ENCODE data around the gene WFS1.

WFS1 gene

DNA sequence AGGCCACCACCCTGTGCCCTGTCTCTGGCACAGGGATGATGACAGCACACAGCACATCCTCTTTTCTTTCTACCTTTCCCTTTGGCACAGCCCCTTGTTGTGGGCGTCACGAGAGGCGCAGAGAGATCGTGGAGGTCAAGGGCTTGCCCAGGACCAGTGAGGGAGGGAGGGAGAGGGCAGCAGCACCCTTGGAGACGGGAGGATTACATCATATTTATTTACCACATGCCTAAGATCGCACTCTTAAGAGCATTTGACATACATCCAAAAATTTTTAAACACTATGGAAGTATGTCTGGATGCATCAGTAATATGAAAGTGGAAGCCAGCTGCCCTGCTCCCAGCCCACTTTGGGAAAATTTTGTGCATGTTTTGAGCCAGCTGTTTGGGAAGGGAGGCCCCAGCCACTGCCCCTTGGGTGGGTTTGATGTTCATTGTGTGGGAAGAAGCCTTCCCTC lies 12.7 kb downstream of the WFS1 start:
- WGBS = no CpG with 5 or more reads among the region's 6 CpGs

DNA sequence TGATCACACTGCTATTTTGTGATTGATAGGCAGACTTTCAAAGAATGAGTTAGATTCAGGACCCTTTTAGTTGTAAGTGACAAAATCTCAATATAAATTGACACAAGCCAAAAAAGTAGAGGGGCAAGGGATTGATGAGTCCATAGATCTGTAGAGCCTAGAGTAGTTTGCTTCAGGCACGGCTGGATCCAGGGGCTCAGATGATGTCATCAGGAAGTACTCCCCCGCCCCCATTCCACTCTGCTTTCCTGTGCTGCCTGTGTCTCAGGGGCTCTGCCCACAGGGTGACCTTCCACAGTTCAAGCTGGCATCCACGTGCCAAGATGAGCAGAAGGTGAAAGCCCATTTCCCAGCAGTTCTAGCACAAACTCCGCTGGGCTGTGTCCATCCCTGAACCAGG lies 13.6 kb downstream of the WFS1 start:
- no peak overlapping the region for H2AFZ ChIP-seq (ENCODE audit: low read depth, low read length)
- no peak overlapping the region for H4K91ac ChIP-seq (ENCODE audit: low read length)
- no peak overlapping the region for H4K8ac ChIP-seq (ENCODE audit: low read length)
- no peak overlapping the region for H2BK120ac ChIP-seq (ENCODE audit: low read depth, low read length)
- WGBS = 93% methylated on average over 4 of the region's 4 CpGs
- H3K36me3 ChIP-seq (ENCODE audit: control insufficient read depth in 1 of 2, insufficient read depth in 2 of 2, low read depth in 1 of 2, low read length in 2 of 2) = peaks cover 34 to 90% of the 10 kb centered on the region in 2 experiments
- no peak overlapping the region for H2BK15ac ChIP-seq (ENCODE audit: low read depth, poor library complexity, severe bottlenecking)
- no peak for DNase-seq
- H2BK5ac ChIP-seq (ENCODE audit: low read depth, low read length, poor library complexity, severe bottlenecking) = no peak overlapping the region
- no peak overlapping the region for H3K4me2 ChIP-seq (ENCODE audit: low read length, poor library complexity, severe bottlenecking)
- no peak overlapping the region for H2AK5ac ChIP-seq (ENCODE audit: low read length, severe bottlenecking)
- no peaks in the 10 kb centered on the region for H3K9me3 ChIP-seq (ENCODE audit: control insufficient read depth, low read length)
- H3K9ac ChIP-seq (ENCODE audit: low read length) = no peak overlapping the region
- no peak overlapping the region for H3K23ac ChIP-seq (ENCODE audit: low read length in 2 of 2)
- no peak overlapping the region for H3K27ac ChIP-seq (ENCODE audit: low read length, poor library complexity, severe bottlenecking)
- H3K4ac ChIP-seq (ENCODE audit: low read depth in 1 of 2, low read length in 2 of 2) = no peak overlapping the region
- H3K27me3 ChIP-seq (ENCODE audit: control insufficient read depth in 1 of 2, insufficient read depth in 1 of 2, low read length in 2 of 2) = no peaks in the 10 kb centered on the region
- no peak overlapping the region for H3K4me3 ChIP-seq (ENCODE audit: insufficient read depth in 1 of 2, low read depth in 1 of 2, low read length in 2 of 2)
- no peak overlapping the region for H3K14ac ChIP-seq (ENCODE audit: low read length in 2 of 2)
- no peak overlapping the region for H3K18ac ChIP-seq (ENCODE audit: low read depth in 1 of 2, low read length in 2 of 2)
- no peak overlapping the region for H2BK12ac ChIP-seq (ENCODE audit: low read length in 2 of 2)
- peaks cover 68% of the 10 kb centered on the region for H3K79me1 ChIP-seq (replicated peaks; ENCODE audit: low read length, poor library complexity, severe bottlenecking)
- H3K4me1 ChIP-seq (ENCODE audit: control insufficient read depth, insufficient read depth, low read depth, low read length) = peaks cover 3% of the 10 kb centered on the region

More for the DNA sequence above, 12.7 kb downstream of the WFS1 start:
- Histone ChIP-seq H3K9ac (ENCODE audit: low read length) (no peak overlapping the region), H4K8ac (ENCODE audit: low read length) (no peak overlapping the region), H4K91ac (ENCODE audit: low read length) (no peak overlapping the region), H3K4me1 (ENCODE audit: control insufficient read depth, insufficient read depth, low read depth, low read length) (peaks cover 3% of the 10 kb centered on the region), H3K23ac (ENCODE audit: low read length in 2 of 2) (peak overlapping the region in 1 of 2 experiments; percentile 43), H3K36me3 (ENCODE audit: control insufficient read depth in 1 of 2, insufficient read depth in 2 of 2, low read depth in 1 of 2, low read length in 2 of 2) (peaks cover 28 to 91% of the 10 kb centered on the region in 2 experiments), H3K14ac (ENCODE audit: low read length in 2 of 2) (no peak overlapping the region), H2AK5ac (ENCODE audit: low read length, severe bottlenecking) (no peak overlapping the region), H2AFZ (ENCODE audit: low read depth, low read length) (no peak overlapping the region), H3K4ac (ENCODE audit: low read depth in 1 of 2, low read length in 2 of 2) (no peak overlapping the region), H3K27ac (ENCODE audit: low read length, poor library complexity, severe bottlenecking) (no peak overlapping the region), H2BK120ac (ENCODE audit: low read depth, low read length) (no peak overlapping the region), H2BK5ac (ENCODE audit: low read depth, low read length, poor library complexity, severe bottlenecking) (no peak overlapping the region), H3K27me3 (ENCODE audit: control insufficient read depth in 1 of 2, insufficient read depth in 1 of 2, low read length in 2 of 2) (no peaks in the 10 kb centered on the region), H3K4me2 (ENCODE audit: low read length, poor library complexity, severe bottlenecking) (no peak overlapping the region), H3K79me1 (replicated peaks; ENCODE audit: low read length, poor library complexity, severe bottlenecking) (peaks cover 74% of the 10 kb centered on the region), H2BK12ac (ENCODE audit: low read length in 2 of 2) (no peak overlapping the region), H3K9me3 (ENCODE audit: control insufficient read depth, low read length) (no peaks in the 10 kb centered on the region), H3K18ac (ENCODE audit: low read depth in 1 of 2, low read length in 2 of 2) (no peak overlapping the region), H3K4me3 (ENCODE audit: insufficient read depth in 1 of 2, low read depth in 1 of 2, low read length in 2 of 2) (no peak overlapping the region), H2BK15ac (ENCODE audit: low read depth, poor library complexity, severe bottlenecking) (no peak overlapping the region)
- DNase-seq = no peak

DNA sequence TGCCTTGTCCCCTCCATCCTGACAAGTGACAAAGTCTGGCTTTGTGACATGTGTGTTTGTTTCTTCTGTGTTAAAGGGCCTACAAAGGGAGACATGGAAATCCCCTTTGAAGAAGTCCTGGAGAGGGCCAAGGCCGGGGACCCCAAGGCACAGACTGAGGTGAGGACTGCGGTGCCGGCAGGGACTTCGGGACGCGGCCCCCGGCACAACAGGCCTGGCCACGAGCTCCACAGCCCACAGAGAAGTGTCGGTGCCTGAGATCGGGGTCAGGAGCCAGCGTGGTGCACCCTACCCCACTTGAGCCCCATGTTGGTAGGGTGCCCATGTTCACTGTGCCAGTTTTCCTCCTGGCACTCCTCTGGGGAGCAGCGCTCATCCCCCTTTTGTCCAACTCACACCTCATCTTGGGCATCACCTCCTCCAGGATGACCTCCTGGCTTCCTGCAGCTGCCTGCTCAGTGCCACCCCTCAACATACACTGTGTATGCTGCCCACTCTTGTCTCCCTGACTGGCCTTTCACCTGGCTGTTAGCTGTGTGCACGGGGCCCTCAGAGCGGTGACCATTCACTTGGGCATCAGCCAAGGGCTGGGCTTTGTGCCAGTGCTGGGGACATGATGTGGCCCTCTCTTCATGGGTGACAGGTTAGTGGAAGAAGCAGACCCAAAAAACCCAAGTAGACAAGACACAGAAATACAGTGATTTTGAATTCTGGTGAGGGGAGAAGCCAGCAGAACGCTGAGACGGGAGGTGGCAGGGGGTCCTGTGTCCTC lies 17.6 kb downstream of the WFS1 start:
- H2BK15ac ChIP-seq (ENCODE audit: low read depth, poor library complexity, severe bottlenecking) = no peak overlapping the region
- H2AFZ ChIP-seq (ENCODE audit: low read depth, low read length) = no peak overlapping the region
- no peaks in the 10 kb centered on the region for H3K9me3 ChIP-seq (ENCODE audit: control insufficient read depth, low read length)
- H3K23ac ChIP-seq (ENCODE audit: low read length in 2 of 2) = no peak overlapping the region
- no peak overlapping the region for H3K4me3 ChIP-seq (ENCODE audit: insufficient read depth in 1 of 2, low read depth in 1 of 2, low read length in 2 of 2)
- H3K4me2 ChIP-seq (ENCODE audit: low read length, poor library complexity, severe bottlenecking) = no peak overlapping the region
- peaks cover 53 to 86% of the 10 kb centered on the region in 2 experiments for H3K36me3 ChIP-seq (ENCODE audit: control insufficient read depth in 1 of 2, insufficient read depth in 2 of 2, low read depth in 1 of 2, low read length in 2 of 2)
- no peak overlapping the region for H4K8ac ChIP-seq (ENCODE audit: low read length)
- peaks cover under 1% of the 10 kb centered on the region for H3K4me1 ChIP-seq (ENCODE audit: control insufficient read depth, insufficient read depth, low read depth, low read length)
- no peak overlapping the region for H3K27ac ChIP-seq (ENCODE audit: low read length, poor library complexity, severe bottlenecking)
- H3K14ac ChIP-seq (ENCODE audit: low read length in 2 of 2) = no peak overlapping the region
- H2BK5ac ChIP-seq (ENCODE audit: low read depth, low read length, poor library complexity, severe bottlenecking) = no peak overlapping the region
- H2BK12ac ChIP-seq (ENCODE audit: low read length in 2 of 2) = no peak overlapping the region
- no peak overlapping the region for H2AK5ac ChIP-seq (ENCODE audit: low read length, severe bottlenecking)
- peaks cover 58% of the 10 kb centered on the region for H3K79me1 ChIP-seq (replicated peaks; ENCODE audit: low read length, poor library complexity, severe bottlenecking)
- H3K18ac ChIP-seq (ENCODE audit: low read depth in 1 of 2, low read length in 2 of 2) = no peak overlapping the region
- no peak overlapping the region for H3K4ac ChIP-seq (ENCODE audit: low read depth in 1 of 2, low read length in 2 of 2)
- no peak overlapping the region for H3K9ac ChIP-seq (ENCODE audit: low read length)
- DNase-seq = no peak
- H4K91ac ChIP-seq (ENCODE audit: low read length) = no peak overlapping the region
- no peaks in the 10 kb centered on the region for H3K27me3 ChIP-seq (ENCODE audit: control insufficient read depth in 1 of 2, insufficient read depth in 1 of 2, low read length in 2 of 2)
- WGBS = 97% methylated on average over 16 of the region's 16 CpGs
- no peak overlapping the region for H2BK120ac ChIP-seq (ENCODE audit: low read depth, low read length)

DNA sequence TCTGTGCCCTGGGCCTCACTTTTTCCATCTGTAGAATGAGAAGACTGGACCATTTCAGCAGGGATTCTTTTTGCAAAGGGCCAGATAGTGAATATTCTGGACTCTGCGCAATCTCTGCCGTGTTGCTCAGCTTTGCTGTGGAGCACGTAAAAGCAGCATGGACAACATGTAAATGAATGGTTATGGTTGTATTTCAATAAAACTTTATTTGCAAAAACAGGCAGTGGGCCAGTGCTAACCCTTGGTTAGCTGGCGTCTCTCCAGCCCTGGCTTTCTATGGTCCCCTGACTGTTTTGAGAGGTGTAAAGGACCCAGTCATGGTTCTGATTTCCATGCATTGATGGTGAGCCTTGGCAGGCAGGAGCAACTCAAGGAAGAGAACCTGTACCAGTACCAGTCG lies 18.7 kb downstream of the WFS1 start:
- 98% methylated on average over 5 of the region's 5 CpGs for WGBS
- Histone ChIP-seq H3K4me3 (ENCODE audit: insufficient read depth in 1 of 2, low read depth in 1 of 2, low read length in 2 of 2) (no peak overlapping the region), H2BK5ac (ENCODE audit: low read depth, low read length, poor library complexity, severe bottlenecking) (no peak overlapping the region), H3K9ac (ENCODE audit: low read length) (no peak overlapping the region), H3K9me3 (ENCODE audit: control insufficient read depth, low read length) (no peaks in the 10 kb centered on the region), H3K27me3 (ENCODE audit: control insufficient read depth in 1 of 2, insufficient read depth in 1 of 2, low read length in 2 of 2) (no peaks in the 10 kb centered on the region), H2BK120ac (ENCODE audit: low read depth, low read length) (no peak overlapping the region), H3K18ac (ENCODE audit: low read depth in 1 of 2, low read length in 2 of 2) (no peak overlapping the region), H2AFZ (ENCODE audit: low read depth, low read length) (no peak overlapping the region), H4K91ac (ENCODE audit: low read length) (no peak overlapping the region), H3K4ac (ENCODE audit: low read depth in 1 of 2, low read length in 2 of 2) (no peak overlapping the region), H3K36me3 (ENCODE audit: control insufficient read depth in 1 of 2, insufficient read depth in 2 of 2, low read depth in 1 of 2, low read length in 2 of 2) (peaks cover 56 to 88% of the 10 kb centered on the region in 2 experiments), H3K4me2 (ENCODE audit: low read length, poor library complexity, severe bottlenecking) (no peak overlapping the region), H3K79me1 (replicated peaks; ENCODE audit: low read length, poor library complexity, severe bottlenecking) (peaks cover 60% of the 10 kb centered on the region), H3K27ac (ENCODE audit: low read length, poor library complexity, severe bottlenecking) (no peak overlapping the region), H3K23ac (ENCODE audit: low read length in 2 of 2) (no peak overlapping the region), H4K8ac (ENCODE audit: low read length) (no peak overlapping the region), H3K14ac (ENCODE audit: low read length in 2 of 2) (no peak overlapping the region), H3K4me1 (ENCODE audit: control insufficient read depth, insufficient read depth, low read depth, low read length) (no peaks in the 10 kb centered on the region), H2AK5ac (ENCODE audit: low read length, severe bottlenecking) (no peak overlapping the region), H2BK15ac (ENCODE audit: low read depth, poor library complexity, severe bottlenecking) (no peak overlapping the region), H2BK12ac (ENCODE audit: low read length in 2 of 2) (no peak overlapping the region)
- no peak for DNase-seq
